Osteoblast (primary cell): ENCODE results near the gene IL1RAPL1. TPM values are rescaled to one million over a fixed set of nuclear protein-coding genes. Genes with fewer than 3 reads are reported as not detected.

Experiments used
- DNase-seq: peaks from one replicate; pipeline ENCODE4 v3.0.0; 2011; ENCODE audit warnings: low spot score, mixed read lengths; ENCODE audit not compliant: insufficient read length; ENCODE audit errors: missing footprints
- H2AFZ ChIP-seq: 2 replicates; pipeline ENCODE4 v1.6.0; 2011; ENCODE audit warnings: mild to moderate bottlenecking, low read length
- H3K27ac ChIP-seq: 2 replicates; pipeline ENCODE4 v1.5.1; 2011; ENCODE audit warnings: mild to moderate bottlenecking, low read depth, low read length, moderate library complexity
- H3K27me3 ChIP-seq: 2 replicates; pipeline ENCODE4 v1.6.0; 2012; ENCODE audit warnings: mild to moderate bottlenecking, control low read depth, inconsistent platforms, low read length, moderate library complexity; ENCODE audit not compliant: insufficient read depth
- H3K36me3 ChIP-seq: 2 replicates; pipeline ENCODE4 v1.5.1; 2011; ENCODE audit warnings: mild to moderate bottlenecking, low read length, control low read depth, moderate library complexity; ENCODE audit not compliant: insufficient read depth
- H3K4me1 ChIP-seq: 2 replicates; pipeline ENCODE4 v1.5.1; 2011; ENCODE audit warnings: mild to moderate bottlenecking, low read length, control low read depth, moderate library complexity; ENCODE audit not compliant: insufficient read depth
- H3K4me2 ChIP-seq: 2 replicates; pipeline ENCODE4 v1.6.0; 2011; ENCODE audit warnings: mild to moderate bottlenecking, low read length; ENCODE audit not compliant: insufficient read depth
- H3K4me3 ChIP-seq: fragments of 200-600 bp; sonication (generic); 3 replicates; pipeline ENCODE4 v1.5.1; 2012; ENCODE audit warnings: mild to moderate bottlenecking, low read length, inconsistent platforms; ENCODE audit not compliant: insufficient read depth
- H3K79me2 ChIP-seq: 2 replicates; pipeline ENCODE4 v1.6.0; 2012; ENCODE audit warnings: mild to moderate bottlenecking, low read length, control low read depth, inconsistent platforms; ENCODE audit not compliant: insufficient read depth
- H3K9me3 ChIP-seq: 2 replicates; pipeline ENCODE4 v1.5.1; 2011; ENCODE audit warnings: low read depth, low read length, control low read depth
- H4K20me1 ChIP-seq: 2 replicates; pipeline ENCODE4 v1.6.0; 2012; ENCODE audit warnings: mild to moderate bottlenecking, low read length, control low read depth; ENCODE audit not compliant: insufficient read depth
- CTCF ChIP-seq: IDR thresholded peaks from 2 replicates; pipeline ENCODE4 v1.5.1; 2011; ENCODE audit warnings: mild to moderate bottlenecking, low read depth, low read length, moderate library complexity; ENCODE audit errors: extremely low read depth
- total RNA-seq: library from RNA; depleted of rRNA; stranded (reverse); fragments of >200 nt; gene quantifications from 2 replicates; pipeline ENCODE4 v1.2.3, GENCODE V29; 2012

The IL1RAPL1 gene
- total RNA-seq, 1 donor = under 0.01 TPM

- no peaks in the 10 kb centered on the region for H4K20me1 ChIP-seq
- H3K36me3 ChIP-seq = no peaks in the 10 kb centered on the region
- no peak overlapping the region for H3K4me2 ChIP-seq
- no peak overlapping the region for H2AFZ ChIP-seq
- no peak overlapping the region for H3K27ac ChIP-seq
- TF ChIP-seq CTCF = no peak
- no peaks in the 10 kb centered on the region for H3K4me1 ChIP-seq
- H3K79me2 ChIP-seq = no peaks in the 10 kb centered on the region
- H3K9me3 ChIP-seq = no peaks in the 10 kb centered on the region
- no peaks in the 10 kb centered on the region for H3K27me3 ChIP-seq
- no peak overlapping the region for H3K4me3 ChIP-seq
- no peak for DNase-seq
Measured at GRCh38 chrX:28880136-28880535, 292.9 kb downstream of the IL1RAPL1 start.

- Histone ChIP-seq H3K4me2 (no peak overlapping the region), H3K4me3 (no peak overlapping the region), H3K36me3 (no peaks in the 10 kb centered on the region), H3K27me3 (no peaks in the 10 kb centered on the region), H3K79me2 (no peaks in the 10 kb centered on the region), H4K20me1 (no peaks in the 10 kb centered on the region), H3K27ac (no peak overlapping the region), H3K4me1 (no peaks in the 10 kb centered on the region), H2AFZ (no peak overlapping the region), H3K9me3 (no peaks in the 10 kb centered on the region)
- DNase-seq = no peak
- TF ChIP-seq CTCF = no peak
Measured at GRCh38 chrX:28884823-28885222, 297.6 kb downstream of the IL1RAPL1 start.

GRCh38 chrX:28888416-28888815, 301.2 kb downstream of the IL1RAPL1 start:
- H3K27me3 ChIP-seq = no peaks in the 10 kb centered on the region
- no peak overlapping the region for H2AFZ ChIP-seq
- H3K9me3 ChIP-seq = no peaks in the 10 kb centered on the region
- H3K4me1 ChIP-seq = no peaks in the 10 kb centered on the region
- H4K20me1 ChIP-seq = no peaks in the 10 kb centered on the region
- H3K79me2 ChIP-seq = no peaks in the 10 kb centered on the region
- no peak overlapping the region for H3K27ac ChIP-seq
- no peak for DNase-seq
- H3K36me3 ChIP-seq = no peaks in the 10 kb centered on the region
- TF ChIP-seq CTCF = no peak
- H3K4me3 ChIP-seq = no peak overlapping the region
- no peak overlapping the region for H3K4me2 ChIP-seq

GRCh38 chrX:28889591-28890090, 302.4 kb downstream of the IL1RAPL1 start:
- DNase-seq = no peak
- Histone ChIP-seq H3K36me3 (no peaks in the 10 kb centered on the region), H3K4me2 (no peak overlapping the region), H2AFZ (no peak overlapping the region), H4K20me1 (no peaks in the 10 kb centered on the region), H3K4me1 (no peaks in the 10 kb centered on the region), H3K27me3 (no peaks in the 10 kb centered on the region), H3K4me3 (no peak overlapping the region), H3K27ac (no peak overlapping the region), H3K9me3 (no peaks in the 10 kb centered on the region), H3K79me2 (no peaks in the 10 kb centered on the region)
- no peak for TF ChIP-seq CTCF
